G401.6 (cell line): ENCODE data around the gene TBCB.
"Not testable (repeated sequence)": the region's sequence is repeated elsewhere in the genome, so short reads cannot be mapped to it uniquely, and the experiment has no call there.

Source experiments
- FAIRE-seq: peaks from 2 replicates; lab custom pipeline; 2012; peaks lifted over from hg19 to GRCh38; lab: Jason Lieb, UNC

The TBCB gene, protein sequence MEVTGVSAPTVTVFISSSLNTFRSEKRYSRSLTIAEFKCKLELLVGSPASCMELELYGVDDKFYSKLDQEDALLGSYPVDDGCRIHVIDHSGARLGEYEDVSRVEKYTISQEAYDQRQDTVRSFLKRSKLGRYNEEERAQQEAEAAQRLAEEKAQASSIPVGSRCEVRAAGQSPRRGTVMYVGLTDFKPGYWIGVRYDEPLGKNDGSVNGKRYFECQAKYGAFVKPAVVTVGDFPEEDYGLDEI

GRCh38 chr19:36115453-36116343 is at the start of gene TBCB:
TBCB (plus strand) TSS chr19:36115468; CDS start chr19:36115561, 93 bp downstream.
- no peak for FAIRE-seq

DNA sequence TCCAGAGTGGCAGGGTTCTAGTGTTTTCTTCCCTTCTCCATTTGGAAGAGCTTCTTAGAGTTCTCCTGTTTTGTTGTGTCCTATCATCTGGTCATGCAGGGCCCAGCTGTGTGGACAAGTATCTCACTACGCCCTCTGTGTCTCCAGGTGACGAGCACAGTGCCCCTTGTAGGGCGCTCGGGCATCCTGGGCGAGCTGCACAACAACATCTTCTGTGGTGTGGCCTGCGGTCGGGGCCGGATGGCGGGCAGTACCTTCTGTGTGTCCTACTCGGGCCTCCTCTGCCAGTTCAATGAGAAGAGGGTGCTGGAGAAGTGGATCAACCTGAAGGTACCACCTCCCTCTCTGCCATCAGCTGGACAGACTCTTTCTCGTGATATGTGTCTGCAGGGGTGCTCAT is 47.6 kb upstream of the TBCB start:
- FAIRE-seq, result no peak

- FAIRE-seq, result not testable (repeated sequence)
These were observed 46.3 kb upstream of the TBCB start for GRCh38 chr19:36068810-36069499.

DNA sequence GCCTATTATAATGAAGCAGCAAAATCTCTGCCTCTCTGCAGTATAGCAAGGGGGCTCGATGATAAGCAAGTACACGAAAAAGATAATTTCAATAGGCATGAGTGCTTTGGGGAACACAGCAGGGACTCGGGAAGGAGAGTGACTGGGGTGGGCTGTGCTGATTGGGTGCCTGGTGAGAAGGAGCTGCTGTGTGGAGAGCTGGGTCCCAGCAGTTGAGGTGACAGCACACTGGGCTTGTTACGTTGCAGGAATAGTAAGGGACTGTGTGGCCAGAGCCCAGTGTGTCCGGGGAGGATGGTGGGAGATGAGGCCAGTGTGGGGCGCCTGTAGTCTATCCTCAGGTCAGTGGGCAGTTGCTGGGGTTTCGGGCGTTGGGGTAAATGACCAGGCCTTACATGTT is 43.2 kb upstream of the TBCB start:
- FAIRE-seq, result no peak

GRCh38 chr19:36073121-36073876 is 42.0 kb upstream of the TBCB start:
- no peak for FAIRE-seq

DNA sequence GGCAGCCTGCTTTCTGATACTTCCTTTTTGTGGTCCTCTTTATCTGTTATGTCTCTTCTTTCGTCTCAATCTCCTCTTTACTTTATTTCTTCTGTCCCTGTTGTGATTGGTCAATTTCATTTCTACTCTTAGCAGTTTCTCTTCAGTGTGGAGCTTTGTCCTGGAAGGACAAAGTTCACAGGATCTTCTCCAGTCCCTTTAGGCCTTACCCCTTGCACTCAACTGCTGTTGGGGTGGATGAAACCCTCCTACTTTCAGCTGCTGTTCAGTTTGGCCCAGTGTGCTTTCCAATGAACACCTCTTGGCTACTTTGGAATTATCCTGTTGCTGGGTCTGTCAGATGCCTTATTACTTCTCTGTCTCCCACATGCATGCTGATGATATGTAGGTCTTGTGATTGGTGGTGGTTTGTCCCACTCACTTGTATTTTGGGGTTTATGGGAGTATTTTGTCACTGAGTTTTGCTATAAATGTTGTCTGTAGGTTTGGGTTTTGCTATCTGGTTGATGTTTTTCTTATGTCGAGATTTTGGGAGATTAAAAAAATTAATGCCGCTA is 35.8 kb upstream of the TBCB start:
- FAIRE-seq, result no peak

DNA sequence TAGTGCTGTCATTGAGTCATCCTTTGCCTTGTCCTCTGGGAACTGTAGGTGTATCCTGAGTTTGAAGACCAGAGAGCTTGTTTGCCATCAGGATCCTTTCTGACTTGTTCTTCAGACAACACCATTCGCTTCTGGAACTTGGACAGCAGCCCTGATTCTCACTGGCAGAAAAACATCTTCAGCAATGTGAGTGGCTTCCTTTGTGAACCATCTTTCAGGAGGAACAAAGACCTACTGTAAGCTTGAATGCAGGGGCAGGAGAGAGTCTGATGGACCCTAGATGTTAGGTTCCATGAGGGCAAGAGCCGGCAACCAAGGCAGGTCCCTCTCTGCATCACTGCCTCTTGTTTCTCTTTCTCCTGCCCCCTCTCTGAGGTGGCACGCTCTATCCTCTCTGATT is 33.9 kb upstream of the TBCB start:
- FAIRE-seq, result no peak

DNA sequence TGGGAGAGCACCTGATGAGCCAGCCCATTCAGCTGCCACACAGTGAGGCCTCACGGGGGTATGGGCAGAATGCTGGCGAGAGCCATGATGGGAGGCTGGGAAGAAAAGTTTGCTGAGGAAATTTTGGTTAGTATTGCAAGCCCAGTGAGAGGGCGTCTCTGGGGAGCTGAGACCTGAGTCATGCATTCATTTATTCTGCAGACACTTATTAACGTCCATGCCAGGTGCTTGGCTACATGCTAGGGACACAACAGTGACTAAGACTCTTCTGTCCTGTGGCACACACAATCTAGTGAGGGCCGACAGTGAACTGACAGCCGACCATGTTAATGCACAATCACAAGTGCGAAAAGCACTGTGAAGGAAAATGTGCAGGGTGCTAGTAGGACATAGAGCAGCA is 33.4 kb upstream of the TBCB start:
- FAIRE-seq, result no peak

DNA sequence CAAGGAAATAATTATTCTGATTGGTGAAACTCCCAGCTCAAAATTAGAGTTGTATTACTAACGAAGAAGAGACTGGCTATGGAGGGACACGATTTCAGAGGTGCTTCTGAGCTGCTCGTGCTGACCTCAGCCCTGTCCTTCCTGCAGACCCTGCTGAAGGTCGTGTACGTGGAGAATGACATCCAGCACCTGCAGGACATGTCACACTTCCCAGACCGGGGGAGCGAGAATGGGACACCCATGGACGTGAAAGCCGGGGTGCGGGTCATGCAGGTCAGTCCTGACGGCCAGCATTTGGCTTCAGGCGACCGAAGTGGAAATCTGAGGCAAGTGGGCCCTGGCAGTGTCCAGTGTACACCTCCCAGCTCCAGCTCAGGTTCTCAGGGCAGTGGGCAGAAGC is 32.4 kb upstream of the TBCB start:
- no peak for FAIRE-seq

GRCh38 chr19:36084231-36085009 is 30.8 kb upstream of the TBCB start:
- FAIRE-seq, result no peak

- FAIRE-seq, result no peak
These were observed 28.9 kb upstream of the TBCB start for GRCh38 chr19:36086326-36086725.

- no peak for FAIRE-seq
These were observed 25.4 kb upstream of the TBCB start for GRCh38 chr19:36089847-36090246.

GRCh38 chr19:36090910-36091695 is 24.2 kb upstream of the TBCB start:
- FAIRE-seq, result no peak

DNA sequence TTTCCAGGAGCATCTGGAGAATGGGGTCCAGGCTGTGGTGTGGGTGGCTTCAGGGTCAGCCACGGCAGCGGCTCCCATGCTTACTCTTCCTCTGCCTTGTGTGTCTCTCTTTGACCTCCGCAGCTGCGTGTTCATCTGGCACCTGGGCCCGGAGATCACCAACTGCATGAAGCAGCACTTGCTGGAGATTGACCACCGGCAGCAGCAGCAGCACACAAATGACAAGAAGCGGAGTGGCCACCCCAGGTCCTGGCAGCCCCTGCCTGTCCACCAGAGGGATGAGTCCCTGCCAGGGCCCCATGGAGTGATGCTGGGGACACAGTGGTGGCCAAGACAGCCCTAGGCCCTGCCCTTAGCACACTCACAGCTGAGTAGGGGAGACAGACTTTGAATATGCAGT is 22.7 kb upstream of the TBCB start:
- FAIRE-seq, result no peak

- no peak for FAIRE-seq
These were observed 22.1 kb upstream of the TBCB start for GRCh38 chr19:36093146-36093662.

- FAIRE-seq, result no peak
These were observed 21.6 kb upstream of the TBCB start for GRCh38 chr19:36093687-36094086.

GRCh38 chr19:36097036-36097435 is 18.2 kb upstream of the TBCB start:
- no peak for FAIRE-seq

GRCh38 chr19:36099166-36099785 is 16.0 kb upstream of the TBCB start:
- FAIRE-seq, result no peak

DNA sequence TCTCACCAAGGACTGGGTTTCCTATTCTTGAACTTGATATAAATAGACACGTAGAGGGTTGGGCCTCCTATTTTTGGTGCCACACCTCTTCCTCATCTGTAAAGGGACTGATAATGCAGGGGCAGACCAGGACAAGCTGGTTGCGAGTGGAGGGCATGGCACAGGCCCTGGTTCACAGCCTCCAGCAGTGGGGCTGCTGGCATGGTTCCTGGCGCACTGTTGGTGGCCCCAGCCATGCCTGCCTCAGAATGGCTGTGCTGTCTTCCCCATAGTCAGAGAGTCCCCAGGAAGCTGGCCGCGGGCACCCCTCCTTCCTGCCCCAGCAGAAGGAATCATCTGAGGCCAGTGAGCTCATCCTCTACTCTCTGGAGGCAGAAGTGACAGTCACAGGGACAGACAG is 14.8 kb upstream of the TBCB start:
- no peak for FAIRE-seq
